ENCODE results near the gene PARVG.

- TF ChIP-seq EZH2 (IDR thresholded peaks at IDR 0.05): no peak
- no peak for TF ChIP-seq POLR2AphosphoS5 (IDR thresholded peaks at IDR 0.05; ENCODE audit: borderline replicate concordance, low read depth, low read length)
Observed at GRCh38 chr22:44203203-44203602, 22.5 kb downstream of the PARVG start.

Data from SK-N-MC (cell line).